LNCAP (cell line): Measurements from ENCODE around the gene FGF21.

Source experiments
- CTCF ChIP-seq: fragments of 450-650 bp; IDR thresholded peaks from 2 replicates; pipeline ENCODE4 v1.5.1; 2017; ENCODE audit warnings: mild to moderate bottlenecking

FGF21 gene

GRCh38 chr19:48724796-48725753 lies 30.2 kb upstream of the FGF21 start:
- no peak for TF ChIP-seq CTCF

- TF ChIP-seq CTCF: no peak
Observed at GRCh38 chr19:48726556-48726955, 28.8 kb upstream of the FGF21 start.

GRCh38 chr19:48728911-48729664 lies 26.2 kb upstream of the FGF21 start:
- TF ChIP-seq CTCF: no peak

GRCh38 chr19:48731452-48731851 lies 23.9 kb upstream of the FGF21 start:
- no peak for TF ChIP-seq CTCF

GRCh38 chr19:48734625-48735024 lies 20.7 kb upstream of the FGF21 start:
- no peak for TF ChIP-seq CTCF

GRCh38 chr19:48735031-48735615 lies 20.2 kb upstream of the FGF21 start:
- TF ChIP-seq CTCF: no peak

GRCh38 chr19:48737360-48737998 lies 17.8 kb upstream of the FGF21 start:
- no peak for TF ChIP-seq CTCF
